ENCODE results near the gene SALL3.

Gene SALL3

DNA sequence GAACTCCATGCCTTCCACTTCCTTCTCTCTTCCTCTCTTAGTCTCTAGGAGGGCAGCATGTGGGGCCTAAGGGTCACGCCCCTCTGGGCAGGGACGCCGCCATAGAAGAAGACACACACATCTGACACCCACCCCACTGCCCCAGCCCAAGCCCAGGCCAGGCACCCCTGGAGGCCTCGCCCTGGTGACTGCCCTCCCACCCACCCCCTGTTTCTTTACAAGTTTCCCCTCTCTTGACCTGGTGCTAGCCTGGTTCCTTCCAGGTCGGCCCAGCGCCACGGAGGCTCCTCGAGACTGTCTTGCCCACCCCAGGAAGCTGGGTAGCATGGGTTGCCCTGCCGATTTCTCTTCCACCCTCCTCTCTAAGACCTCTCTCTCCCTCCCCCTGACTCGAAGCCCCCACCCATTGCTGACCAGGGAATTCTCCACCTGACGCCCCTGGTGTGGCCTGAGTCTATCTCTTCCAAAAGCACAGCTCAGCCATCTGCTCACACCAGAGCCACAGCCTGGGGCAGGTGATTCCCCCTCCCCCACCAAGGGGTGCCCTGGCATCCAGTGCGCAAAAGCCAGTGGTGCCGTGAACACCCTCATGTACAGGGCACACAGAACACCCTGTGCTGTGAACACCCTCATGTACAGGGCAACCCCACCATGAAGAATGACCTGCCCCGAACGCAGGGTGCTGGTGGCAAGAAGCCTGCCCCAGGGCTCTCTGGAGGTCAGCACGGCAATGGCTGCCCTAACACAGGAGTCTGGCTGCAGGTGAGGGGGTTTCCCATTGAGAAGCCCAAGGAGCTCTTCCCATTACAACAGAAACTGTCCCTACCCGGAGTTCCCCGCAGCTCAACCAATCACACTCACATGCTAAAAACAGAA lies 13.5 kb upstream of the SALL3 start:
- TF ChIP-seq, protein P1, sequence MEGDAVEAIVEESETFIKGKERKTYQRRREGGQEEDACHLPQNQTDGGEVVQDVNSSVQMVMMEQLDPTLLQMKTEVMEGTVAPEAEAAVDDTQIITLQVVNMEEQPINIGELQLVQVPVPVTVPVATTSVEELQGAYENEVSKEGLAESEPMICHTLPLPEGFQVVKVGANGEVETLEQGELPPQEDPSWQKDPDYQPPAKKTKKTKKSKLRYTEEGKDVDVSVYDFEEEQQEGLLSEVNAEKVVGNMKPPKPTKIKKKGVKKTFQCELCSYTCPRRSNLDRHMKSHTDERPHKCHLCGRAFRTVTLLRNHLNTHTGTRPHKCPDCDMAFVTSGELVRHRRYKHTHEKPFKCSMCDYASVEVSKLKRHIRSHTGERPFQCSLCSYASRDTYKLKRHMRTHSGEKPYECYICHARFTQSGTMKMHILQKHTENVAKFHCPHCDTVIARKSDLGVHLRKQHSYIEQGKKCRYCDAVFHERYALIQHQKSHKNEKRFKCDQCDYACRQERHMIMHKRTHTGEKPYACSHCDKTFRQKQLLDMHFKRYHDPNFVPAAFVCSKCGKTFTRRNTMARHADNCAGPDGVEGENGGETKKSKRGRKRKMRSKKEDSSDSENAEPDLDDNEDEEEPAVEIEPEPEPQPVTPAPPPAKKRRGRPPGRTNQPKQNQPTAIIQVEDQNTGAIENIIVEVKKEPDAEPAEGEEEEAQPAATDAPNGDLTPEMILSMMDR (IDR thresholded peaks at IDR 0.05) = no peak
- no peak for DNase-seq
- H3K27ac Mint-ChIP-seq = peak overlapping the region; percentile 53
- H3K36me3 Mint-ChIP-seq (ENCODE audit: low read depth) = no peaks in the 10 kb centered on the region
- peaks cover 26% of the 10 kb centered on the region for H3K9me3 Mint-ChIP-seq
- peaks cover 21% of the 10 kb centered on the region for H3K4me1 Mint-ChIP-seq
- H3K27me3 Mint-ChIP-seq (ENCODE audit: low read depth, poor library complexity) = peaks cover 5% of the 10 kb centered on the region
- peak overlapping the region; percentile 53 for H3K4me3 Mint-ChIP-seq

DNA sequence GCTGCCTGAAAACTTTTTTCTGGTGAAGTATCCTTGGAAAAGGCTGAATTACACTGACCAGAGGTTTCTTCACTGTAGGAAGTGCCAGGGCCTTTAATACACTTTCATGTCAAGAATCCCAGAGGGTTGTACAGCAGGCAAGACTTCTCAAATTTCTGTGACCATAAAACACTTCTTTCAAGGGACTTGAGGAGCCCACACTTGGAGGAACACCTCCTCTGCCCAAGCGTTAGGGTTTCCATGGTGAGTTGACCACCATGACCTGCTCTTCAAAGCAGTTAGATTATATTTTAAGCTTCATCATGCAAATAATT lies 12.9 kb upstream of the SALL3 start:
- H3K4me3 Mint-ChIP-seq = no peak overlapping the region
- no peaks in the 10 kb centered on the region for H3K36me3 Mint-ChIP-seq (ENCODE audit: low read depth)
- TF ChIP-seq, protein P1 (IDR thresholded peaks at IDR 0.05) = no peak
- peaks cover 23% of the 10 kb centered on the region for H3K4me1 Mint-ChIP-seq
- peaks cover 24% of the 10 kb centered on the region for H3K9me3 Mint-ChIP-seq
- DNase-seq = no peak
- H3K27ac Mint-ChIP-seq = no peak overlapping the region
- peaks cover 8% of the 10 kb centered on the region for H3K27me3 Mint-ChIP-seq (ENCODE audit: low read depth, poor library complexity)

DNA sequence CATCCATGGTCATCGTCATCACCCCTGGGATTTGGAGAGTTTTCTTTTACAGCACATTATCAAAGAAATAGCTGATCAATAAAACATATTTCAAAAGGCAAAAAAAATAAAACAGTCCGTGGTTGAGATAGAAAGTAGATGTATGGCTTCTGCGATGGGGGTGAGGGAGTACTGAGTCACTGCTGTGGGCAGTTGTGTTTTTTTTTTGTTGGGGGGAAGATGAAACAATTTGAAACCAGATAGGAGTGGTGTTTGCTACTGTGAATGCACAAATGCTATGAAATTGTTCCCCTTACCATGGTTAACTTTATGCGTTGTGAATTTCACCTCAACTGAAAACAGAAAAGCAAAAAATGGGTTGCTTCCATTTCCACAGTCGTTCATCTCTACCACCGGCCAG lies 11.9 kb upstream of the SALL3 start:
- H3K4me1 Mint-ChIP-seq = peaks cover 32% of the 10 kb centered on the region
- H3K36me3 Mint-ChIP-seq (ENCODE audit: low read depth) = no peaks in the 10 kb centered on the region
- H3K9me3 Mint-ChIP-seq = peaks cover 14% of the 10 kb centered on the region
- H3K27ac Mint-ChIP-seq = no peak overlapping the region
- peaks cover 18% of the 10 kb centered on the region for H3K27me3 Mint-ChIP-seq (ENCODE audit: low read depth, poor library complexity)
- TF ChIP-seq, protein P1 (IDR thresholded peaks at IDR 0.05) = no peak
- no peak overlapping the region for H3K4me3 Mint-ChIP-seq
- no peak for DNase-seq

DNA sequence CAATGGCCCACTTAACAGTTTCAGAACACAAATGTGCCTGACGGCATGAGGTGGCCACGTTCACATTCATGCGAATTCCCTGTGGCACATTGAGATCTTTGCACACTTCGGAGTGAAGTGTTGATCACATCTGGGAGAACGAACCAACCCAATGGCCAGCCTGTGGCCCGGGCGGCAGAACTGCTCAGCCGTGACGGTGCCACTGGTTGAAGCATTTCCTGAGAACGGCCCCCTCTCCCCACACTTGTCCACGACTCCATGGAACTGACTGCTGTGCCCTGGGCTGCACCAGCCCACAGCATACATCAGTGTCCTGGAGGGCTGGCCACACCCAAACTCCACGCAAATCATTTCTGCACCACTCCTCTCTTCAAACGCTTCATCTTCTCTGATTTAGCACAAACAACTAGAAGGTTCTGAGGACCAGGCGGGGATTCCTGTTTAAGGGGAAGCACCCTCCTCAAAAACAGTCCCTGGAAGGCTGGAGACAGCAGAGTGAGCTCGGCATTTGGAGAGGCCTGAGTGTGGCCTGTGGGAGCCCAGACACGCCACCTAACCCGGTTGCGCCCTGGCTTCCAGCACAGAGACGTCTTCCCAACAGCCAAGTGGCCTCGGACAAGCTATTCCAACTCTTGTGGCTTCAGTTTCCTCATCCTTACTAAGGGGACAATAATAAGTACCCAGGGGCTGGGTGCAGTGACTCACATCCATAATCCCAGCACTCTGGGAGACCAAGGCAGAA lies 9.9 kb upstream of the SALL3 start:
- Mint-ChIP-seq H3K27me3 (ENCODE audit: low read depth, poor library complexity) (peaks cover 33% of the 10 kb centered on the region), H3K27ac (no peak overlapping the region), H3K36me3 (ENCODE audit: low read depth) (no peaks in the 10 kb centered on the region), H3K4me3 (no peak overlapping the region), H3K4me1 (peaks cover 39% of the 10 kb centered on the region), H3K9me3 (peaks cover 4% of the 10 kb centered on the region)
- TF ChIP-seq, protein P1 (IDR thresholded peaks at IDR 0.05) = no peak
- DNase-seq = no peak

DNA sequence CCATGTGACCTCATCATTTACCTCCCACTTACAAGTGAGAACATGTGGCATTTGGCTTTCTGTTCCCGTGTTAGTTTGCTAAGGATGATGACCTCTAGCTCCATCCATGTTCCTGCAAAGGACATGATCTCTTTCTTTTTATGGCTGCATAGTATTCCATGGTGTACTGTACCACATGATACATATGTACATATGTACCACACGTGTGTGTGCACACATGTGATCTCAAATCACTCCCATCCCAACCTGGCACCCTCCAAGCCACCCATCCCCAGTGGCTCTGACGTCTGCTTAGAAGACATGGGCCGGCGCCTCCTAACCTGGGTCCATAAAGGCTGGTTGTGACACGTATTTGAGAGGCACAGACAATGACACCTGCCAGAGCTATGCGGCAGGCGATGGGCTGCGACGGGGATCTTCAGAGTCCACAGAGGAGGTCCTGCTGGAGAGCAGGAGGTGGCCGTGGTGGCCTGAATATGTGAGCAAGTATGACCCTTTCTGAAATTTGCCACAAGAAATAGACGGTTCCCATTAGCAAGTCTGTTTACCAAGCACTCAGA lies 8.8 kb upstream of the SALL3 start:
- Mint-ChIP-seq H3K36me3 (ENCODE audit: low read depth) (no peaks in the 10 kb centered on the region), H3K4me1 (peaks cover 44% of the 10 kb centered on the region), H3K27ac (no peak overlapping the region), H3K27me3 (ENCODE audit: low read depth, poor library complexity) (peaks cover 44% of the 10 kb centered on the region), H3K4me3 (no peak overlapping the region), H3K9me3 (no peaks in the 10 kb centered on the region)
- TF ChIP-seq, protein P1 (IDR thresholded peaks at IDR 0.05) = no peak
- no peak for DNase-seq

Measured in nephron progenitor cell (in vitro differentiated cells).